GM21576 (cell line): ENCODE measurements around the gene PEX13.

Source experiments
- ATAC-seq: cut with Tn5 transposase; IDR thresholded peaks from one replicate; pipeline ENCODE4 v1.9.1; 2021; ENCODE audit warnings: mild to moderate bottlenecking, moderate library complexity; ENCODE audit not compliant: unreplicated experiment

The PEX13 gene

GRCh38 chr2:61065714-61066709, 48.5 kb downstream of the PEX13 start, which contains the start of gene SANBR:
SANBR (plus strand) TSS chr2:61065871; CDS start chr2:61070351, 4,480 bp downstream.
- ATAC-seq: peak; percentile 98

GRCh38 chr2:61074100-61074499, 56.6 kb downstream of the PEX13 start:
- no peak for ATAC-seq

- no peak for ATAC-seq
Measured at GRCh38 chr2:61085883-61086282, 68.4 kb downstream of the PEX13 start.

GRCh38 chr2:61089797-61090196, 72.3 kb downstream of the PEX13 start:
- no peak for ATAC-seq

- no peak for ATAC-seq
Measured at GRCh38 chr2:61090386-61090921, 72.9 kb downstream of the PEX13 start.

- ATAC-seq: no peak
Measured at GRCh38 chr2:61091485-61091884, 74.0 kb downstream of the PEX13 start.

- ATAC-seq: no peak
Measured at GRCh38 chr2:61096438-61096837, 78.9 kb downstream of the PEX13 start.

- ATAC-seq: no peak
Measured at GRCh38 chr2:61100801-61101200, 83.3 kb downstream of the PEX13 start.
